ENCODE results near the gene CMTM1. TPM values are rescaled to one million over a fixed set of nuclear protein-coding genes. Genes with fewer than 3 reads are reported as not detected.
A peak's percentile ranks its signal among the peaks of the same experiment; 100 is the strongest.

The CMTM1 gene
- total RNA-seq, 2 donors from 2014 or later: 15.8 to 15.9 TPM

- peak overlapping the region; percentile 76 for H3K4me3 Mint-ChIP-seq
- H3K27ac Mint-ChIP-seq: peak overlapping the region; percentile 45
- H3K9me3 Mint-ChIP-seq: no peaks in the 10 kb centered on the region
- ATAC-seq (replicated peaks): peak; percentile 11
- peaks cover 8% of the 10 kb centered on the region for H3K36me3 Mint-ChIP-seq (ENCODE audit: low read depth)
- peaks cover 42% of the 10 kb centered on the region for H3K4me1 Mint-ChIP-seq
- no peaks in the 10 kb centered on the region for H3K27me3 Mint-ChIP-seq
These were observed 40.7 kb upstream of the CMTM1 start for GRCh38 chr16:66525396-66526180.

- Mint-ChIP-seq H3K9me3 (no peaks in the 10 kb centered on the region), H3K36me3 (ENCODE audit: low read depth) (no peaks in the 10 kb centered on the region), H3K4me3 (no peak overlapping the region), H3K4me1 (peaks cover 26% of the 10 kb centered on the region), H3K27me3 (no peaks in the 10 kb centered on the region), H3K27ac (no peak overlapping the region)
- no peak for ATAC-seq (replicated peaks)
These were observed 37.9 kb upstream of the CMTM1 start for GRCh38 chr16:66528294-66528693.

- H3K4me1 Mint-ChIP-seq: peaks cover 19% of the 10 kb centered on the region
- H3K9me3 Mint-ChIP-seq: no peaks in the 10 kb centered on the region
- H3K27ac Mint-ChIP-seq: peak overlapping the region; percentile 58
- no peak for ATAC-seq (replicated peaks)
- H3K27me3 Mint-ChIP-seq: no peaks in the 10 kb centered on the region
- H3K4me3 Mint-ChIP-seq: no peak overlapping the region
- H3K36me3 Mint-ChIP-seq (ENCODE audit: low read depth): no peaks in the 10 kb centered on the region
These were observed 36.8 kb upstream of the CMTM1 start for GRCh38 chr16:66529475-66529874.

GRCh38 chr16:66534376-66534799, 31.9 kb upstream of the CMTM1 start:
- no peak overlapping the region for H3K4me3 Mint-ChIP-seq

GRCh38 chr16:66536525-66536924, 29.7 kb upstream of the CMTM1 start:
- no peak overlapping the region for H3K27ac Mint-ChIP-seq
- H3K36me3 Mint-ChIP-seq (ENCODE audit: low read depth): no peaks in the 10 kb centered on the region
- peaks cover 10% of the 10 kb centered on the region for H3K4me1 Mint-ChIP-seq
- ATAC-seq (replicated peaks): no peak
- no peaks in the 10 kb centered on the region for H3K9me3 Mint-ChIP-seq
- H3K27me3 Mint-ChIP-seq: no peaks in the 10 kb centered on the region
- no peak overlapping the region for H3K4me3 Mint-ChIP-seq

More at GRCh38 chr16:66534376-66534799, 31.9 kb upstream of the CMTM1 start:
- no peak for ATAC-seq (replicated peaks)
- H3K27me3 Mint-ChIP-seq: no peaks in the 10 kb centered on the region
- H3K36me3 Mint-ChIP-seq (ENCODE audit: low read depth): no peaks in the 10 kb centered on the region
- peaks cover 11% of the 10 kb centered on the region for H3K4me1 Mint-ChIP-seq
- H3K9me3 Mint-ChIP-seq: no peaks in the 10 kb centered on the region
- H3K27ac Mint-ChIP-seq: no peak overlapping the region

- peaks cover 10% of the 10 kb centered on the region for H3K4me1 Mint-ChIP-seq
- no peak for ATAC-seq (replicated peaks)
- H3K27me3 Mint-ChIP-seq: no peaks in the 10 kb centered on the region
- no peak overlapping the region for H3K4me3 Mint-ChIP-seq
- no peaks in the 10 kb centered on the region for H3K9me3 Mint-ChIP-seq
- H3K27ac Mint-ChIP-seq: peak overlapping the region; percentile 39
- H3K36me3 Mint-ChIP-seq (ENCODE audit: low read depth): no peaks in the 10 kb centered on the region
These were observed 29.0 kb upstream of the CMTM1 start for GRCh38 chr16:66537236-66537635.

- no peaks in the 10 kb centered on the region for H3K36me3 Mint-ChIP-seq (ENCODE audit: low read depth)
These were observed 27.3 kb upstream of the CMTM1 start for GRCh38 chr16:66538910-66539309.

GRCh38 chr16:66539623-66540469, 26.4 kb upstream of the CMTM1 start:
- no peak for ATAC-seq (replicated peaks)
- Mint-ChIP-seq H3K4me1 (peaks cover 10% of the 10 kb centered on the region), H3K4me3 (no peak overlapping the region), H3K9me3 (no peaks in the 10 kb centered on the region), H3K36me3 (ENCODE audit: low read depth) (no peaks in the 10 kb centered on the region), H3K27ac (peak overlapping the region; percentile 60), H3K27me3 (no peaks in the 10 kb centered on the region)

More at GRCh38 chr16:66538910-66539309, 27.3 kb upstream of the CMTM1 start:
- peak overlapping the region; percentile 22 for H3K4me3 Mint-ChIP-seq
- ATAC-seq (replicated peaks): no peak
- H3K27ac Mint-ChIP-seq: peak overlapping the region; percentile 60
- H3K27me3 Mint-ChIP-seq: no peaks in the 10 kb centered on the region
- peaks cover 10% of the 10 kb centered on the region for H3K4me1 Mint-ChIP-seq
- H3K9me3 Mint-ChIP-seq: no peaks in the 10 kb centered on the region

GRCh38 chr16:66541388-66542355, 24.6 kb upstream of the CMTM1 start:
- no peaks in the 10 kb centered on the region for H3K9me3 Mint-ChIP-seq
- H3K4me3 Mint-ChIP-seq: no peak overlapping the region
- peaks cover 10% of the 10 kb centered on the region for H3K4me1 Mint-ChIP-seq
- H3K27me3 Mint-ChIP-seq: no peaks in the 10 kb centered on the region
- peak overlapping the region; percentile 18 for H3K27ac Mint-ChIP-seq
- ATAC-seq (replicated peaks): no peak
- no peaks in the 10 kb centered on the region for H3K36me3 Mint-ChIP-seq (ENCODE audit: low read depth)

- H3K4me1 Mint-ChIP-seq: peaks cover 13% of the 10 kb centered on the region
- ATAC-seq (replicated peaks): no peak
- H3K27me3 Mint-ChIP-seq: no peaks in the 10 kb centered on the region
- H3K36me3 Mint-ChIP-seq (ENCODE audit: low read depth): no peaks in the 10 kb centered on the region
- no peak overlapping the region for H3K4me3 Mint-ChIP-seq
- no peaks in the 10 kb centered on the region for H3K9me3 Mint-ChIP-seq
- H3K27ac Mint-ChIP-seq: peak overlapping the region; percentile 18
These were observed 23.8 kb upstream of the CMTM1 start for GRCh38 chr16:66542396-66542795.

GRCh38 chr16:66543541-66543940, 22.7 kb upstream of the CMTM1 start:
- no peaks in the 10 kb centered on the region for H3K36me3 Mint-ChIP-seq (ENCODE audit: low read depth)
- peak overlapping the region; percentile 8 for H3K27ac Mint-ChIP-seq
- ATAC-seq (replicated peaks): no peak
- H3K9me3 Mint-ChIP-seq: no peaks in the 10 kb centered on the region
- no peak overlapping the region for H3K4me3 Mint-ChIP-seq
- H3K27me3 Mint-ChIP-seq: no peaks in the 10 kb centered on the region
- H3K4me1 Mint-ChIP-seq: peaks cover 24% of the 10 kb centered on the region

GRCh38 chr16:66544016-66544757, 22.1 kb upstream of the CMTM1 start:
- no peaks in the 10 kb centered on the region for H3K36me3 Mint-ChIP-seq (ENCODE audit: low read depth)
- peak overlapping the region; percentile 8 for H3K27ac Mint-ChIP-seq
- no peaks in the 10 kb centered on the region for H3K27me3 Mint-ChIP-seq
- no peak overlapping the region for H3K4me3 Mint-ChIP-seq
- ATAC-seq (replicated peaks): no peak
- H3K9me3 Mint-ChIP-seq: no peaks in the 10 kb centered on the region
- H3K4me1 Mint-ChIP-seq: peaks cover 27% of the 10 kb centered on the region

- H3K36me3 Mint-ChIP-seq (ENCODE audit: low read depth): peaks cover 10% of the 10 kb centered on the region
- no peak overlapping the region for H3K4me3 Mint-ChIP-seq
- no peak for ATAC-seq (replicated peaks)
- H3K9me3 Mint-ChIP-seq: no peaks in the 10 kb centered on the region
- no peaks in the 10 kb centered on the region for H3K27me3 Mint-ChIP-seq
- peaks cover 32% of the 10 kb centered on the region for H3K4me1 Mint-ChIP-seq
- H3K27ac Mint-ChIP-seq: peak overlapping the region; percentile 68
These were observed 18.9 kb upstream of the CMTM1 start for GRCh38 chr16:66547101-66547989.

Measured in activated T-helper 17 cell treated with anti-CD3 and anti-CD28 coated beads, Interleukin-2, amount 50 U/mL, for 72 hours (primary cell).